Esophagus mucosa (tissue), 1 donor: ENCODE measurements around the gene ZNF500. TPM values are rescaled to one million over a fixed set of nuclear protein-coding genes. Genes with fewer than 3 reads are reported as not detected.
A peak's percentile ranks its signal among the peaks of the same experiment; 100 is the strongest.
"Not testable (repeated sequence)": the region's sequence is repeated elsewhere in the genome, so short reads cannot be mapped to it uniquely, and the experiment has no call there.

ENCODE experiments used
- ATAC-seq: fragments of 200-7000 bp; cut with Tn5 transposase; one replicate; pipeline ENCODE4 v1.9.1; 2020
- total RNA-seq: library from RNA; stranded (reverse); gene quantifications from one replicate; pipeline ENCODE4 v1.2.4, GENCODE V29; 2023
- donor health status: DM: yes; HTN: yes; CAD: no.

The ZNF500 gene
- total RNA-seq, 1 donor from 2014 or later: 5.2 TPM

- no peak for ATAC-seq
Measured at GRCh38 chr16:4744555-4745273, 22.2 kb downstream of the ZNF500 start.

- peak; percentile 88 for ATAC-seq
Measured at GRCh38 chr16:4743226-4743878, 23.6 kb downstream of the ZNF500 start.

- not testable (repeated sequence) for ATAC-seq
Measured at GRCh38 chr16:4738370-4738769, 28.6 kb downstream of the ZNF500 start.

GRCh38 chr16:4737545-4737944 lies 29.4 kb downstream of the ZNF500 start:
- no peak for ATAC-seq

- no peak for ATAC-seq
Measured at GRCh38 chr16:4736546-4736945, 30.4 kb downstream of the ZNF500 start.

- ATAC-seq: peak; percentile 68
Measured at GRCh38 chr16:4734730-4735535, 32.0 kb downstream of the ZNF500 start.

GRCh38 chr16:4734063-4734729 lies 32.8 kb downstream of the ZNF500 start, which contains the start of the genes ANKS3 and DNAAF8:
ANKS3 (minus strand) TSS chr16:4734271; CDS start chr16:4730149, 4,122 bp downstream.
DNAAF8 (plus strand) TSS chr16:4734537; CDS start chr16:4736515, 1,978 bp downstream.
- peak; percentile 97 for ATAC-seq

- ATAC-seq: peak; percentile 4
Measured at GRCh38 chr16:4733747-4734062, 33.3 kb downstream of the ZNF500 start.

- no peak for ATAC-seq
Measured at GRCh38 chr16:4733211-4733742, 33.7 kb downstream of the ZNF500 start.

GRCh38 chr16:4729876-4730275 lies 37.1 kb downstream of the ZNF500 start:
- ATAC-seq: no peak

GRCh38 chr16:4728676-4729075 lies 38.3 kb downstream of the ZNF500 start:
- no peak for ATAC-seq

- ATAC-seq: no peak
Measured at GRCh38 chr16:4726616-4727015, 40.3 kb downstream of the ZNF500 start.

- ATAC-seq: no peak
Measured at GRCh38 chr16:4724661-4725270, 42.2 kb downstream of the ZNF500 start.

GRCh38 chr16:4723071-4723767 lies 43.7 kb downstream of the ZNF500 start:
- ATAC-seq: no peak

GRCh38 chr16:4718466-4718865 lies 48.5 kb downstream of the ZNF500 start:
- no peak for ATAC-seq

GRCh38 chr16:4714996-4715395 lies 52.0 kb downstream of the ZNF500 start:
- no peak for ATAC-seq

GRCh38 chr16:4713663-4714501 lies 53.1 kb downstream of the ZNF500 start:
- ATAC-seq: no peak

- ATAC-seq: no peak
Measured at GRCh38 chr16:4709481-4709880, 57.5 kb downstream of the ZNF500 start.

GRCh38 chr16:4706871-4707270 lies 60.1 kb downstream of the ZNF500 start:
- ATAC-seq: no peak

GRCh38 chr16:4704913-4705312 lies 62.0 kb downstream of the ZNF500 start:
- ATAC-seq: no peak
